ENCODE results near the gene TMEM187. TPM values are rescaled to one million over a fixed set of nuclear protein-coding genes. Genes with fewer than 3 reads are reported as not detected.

Gene TMEM187
- total and polyA plus RNA-seq, 10 donors, result 2.0 to 12.2 (median 5.6) TPM

DNA sequence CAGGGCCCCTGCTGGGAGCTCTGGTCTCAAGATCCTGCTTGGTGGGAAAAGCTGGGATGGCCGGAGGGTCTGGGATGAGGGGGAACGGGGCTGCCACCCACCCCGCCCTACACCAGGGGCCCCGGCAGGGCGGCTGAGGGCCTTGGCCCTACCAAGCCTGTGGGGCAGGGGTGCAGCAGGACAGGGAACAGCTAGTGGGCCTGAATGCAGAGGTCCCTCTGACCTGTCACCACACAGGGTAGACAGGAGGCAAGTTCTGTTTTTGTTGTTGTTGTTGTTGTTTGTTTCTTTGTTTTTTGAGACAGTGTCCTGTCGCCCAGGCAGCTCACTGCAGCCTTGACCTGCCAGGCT is 27.8 kb upstream of the TMEM187 start:
- H3K27me3 ChIP-seq (replicated peaks in 1 of 7), result no peaks in the 10 kb centered on the region
- peaks cover 0 to 39% (median 6%) of the 10 kb centered on the region in 6 donors for H3K36me3 ChIP-seq
- no peak for TF ChIP-seq POLR2A (IDR thresholded peaks at IDR 0.05)
- TF ChIP-seq POLR2AphosphoS5 (IDR thresholded peaks at IDR 0.05), result no peak
- TF ChIP-seq, protein P1, sequence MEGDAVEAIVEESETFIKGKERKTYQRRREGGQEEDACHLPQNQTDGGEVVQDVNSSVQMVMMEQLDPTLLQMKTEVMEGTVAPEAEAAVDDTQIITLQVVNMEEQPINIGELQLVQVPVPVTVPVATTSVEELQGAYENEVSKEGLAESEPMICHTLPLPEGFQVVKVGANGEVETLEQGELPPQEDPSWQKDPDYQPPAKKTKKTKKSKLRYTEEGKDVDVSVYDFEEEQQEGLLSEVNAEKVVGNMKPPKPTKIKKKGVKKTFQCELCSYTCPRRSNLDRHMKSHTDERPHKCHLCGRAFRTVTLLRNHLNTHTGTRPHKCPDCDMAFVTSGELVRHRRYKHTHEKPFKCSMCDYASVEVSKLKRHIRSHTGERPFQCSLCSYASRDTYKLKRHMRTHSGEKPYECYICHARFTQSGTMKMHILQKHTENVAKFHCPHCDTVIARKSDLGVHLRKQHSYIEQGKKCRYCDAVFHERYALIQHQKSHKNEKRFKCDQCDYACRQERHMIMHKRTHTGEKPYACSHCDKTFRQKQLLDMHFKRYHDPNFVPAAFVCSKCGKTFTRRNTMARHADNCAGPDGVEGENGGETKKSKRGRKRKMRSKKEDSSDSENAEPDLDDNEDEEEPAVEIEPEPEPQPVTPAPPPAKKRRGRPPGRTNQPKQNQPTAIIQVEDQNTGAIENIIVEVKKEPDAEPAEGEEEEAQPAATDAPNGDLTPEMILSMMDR (IDR thresholded peaks at IDR 0.05 in 8 of 11, conservative IDR thresholded peaks at IDR 0.05 in 3 of 11), result no peak
- WGBS, 5 donors, result 24 to 57% (median 48%) methylated on average over 1 to 6 of the region's 6 CpGs
- peaks cover 4 to 82% (median 56%) of the 10 kb centered on the region in 6 donors for H3K4me1 ChIP-seq
- H3K4me3 ChIP-seq, result peak overlapping the region in 6 of 8 donors; percentile 31 to 74 (median 53)
- intact Hi-C loops (cut with DNase I; ENCODE audit: low total_unique reads), result no loop called here
- peak overlapping the region; percentile 14 to 89 (median 78) for H3K27ac ChIP-seq
- no peak for DNase-seq
- H3K9me3 ChIP-seq, result no peaks in the 10 kb centered on the region

DNA sequence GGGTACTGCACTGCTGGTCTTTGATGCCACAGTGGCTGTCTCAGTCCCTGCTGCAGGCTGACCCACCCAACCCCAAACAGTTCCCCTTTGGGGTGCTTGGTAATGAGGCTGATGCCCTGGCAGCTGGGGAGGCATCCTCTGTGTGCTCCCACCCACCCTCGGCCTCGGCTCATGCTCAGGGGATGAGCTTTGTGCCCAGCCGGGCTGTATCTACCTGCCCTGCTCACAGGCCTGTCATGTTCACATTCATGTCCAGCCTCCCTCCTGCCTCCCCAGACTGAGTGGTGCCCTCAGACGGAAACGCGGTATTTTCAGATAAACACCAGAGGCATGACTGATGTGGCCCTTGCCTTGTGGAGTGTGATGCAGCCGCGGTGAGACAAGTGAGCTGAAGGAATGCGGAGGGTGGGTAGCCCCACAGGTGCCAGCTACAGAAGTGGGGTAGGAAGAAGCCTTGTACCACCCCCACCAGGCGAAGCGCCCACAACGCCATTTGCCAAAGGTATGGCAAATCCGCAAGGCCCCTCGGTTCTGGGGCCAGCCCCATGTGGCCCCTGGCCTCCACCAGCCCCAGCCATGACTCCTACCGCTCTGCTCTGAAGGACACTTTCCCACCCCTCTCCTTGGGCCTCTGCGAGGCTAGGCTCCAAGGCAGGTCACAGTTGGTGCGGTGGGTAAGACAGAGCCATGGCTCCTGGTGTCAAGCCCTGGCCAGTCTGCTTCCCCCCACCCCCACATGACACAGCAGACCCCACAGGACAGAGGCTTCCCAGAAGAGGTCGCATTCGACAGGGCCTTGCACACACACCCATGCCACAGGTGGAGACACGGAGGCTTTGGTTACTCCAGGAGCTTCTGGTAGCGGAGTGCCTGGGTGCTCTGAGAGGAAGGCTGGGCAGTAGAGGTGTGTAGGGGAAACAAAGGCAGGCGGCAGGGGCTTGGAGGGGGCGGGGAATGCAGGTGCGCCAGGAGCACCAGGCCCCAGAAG is 26.3 kb upstream of the TMEM187 start:
- DNase-seq, result no peak
- no peak overlapping the region for H3K4me3 ChIP-seq
- no peaks in the 10 kb centered on the region for H3K27me3 ChIP-seq (replicated peaks in 1 of 7)
- peak in 1 of 3 donors; percentile 31 for TF ChIP-seq POLR2AphosphoS5 (IDR thresholded peaks at IDR 0.05)
- no peak for TF ChIP-seq POLR2A (IDR thresholded peaks at IDR 0.05)
- peak overlapping the region in 6 of 8 donors; percentile 51 to 79 (median 74) for H3K27ac ChIP-seq
- no peaks in the 10 kb centered on the region for H3K9me3 ChIP-seq
- intact Hi-C loops (cut with DNase I; ENCODE audit: low total_unique reads), result no loop called here
- peaks cover 4 to 75% (median 54%) of the 10 kb centered on the region in 6 donors for H3K4me1 ChIP-seq
- peaks cover 0 to 44% (median 20%) of the 10 kb centered on the region in 6 donors for H3K36me3 ChIP-seq
- WGBS, 5 donors, result 84 to 93% (median 91%) methylated on average over 3 to 24 of the region's 24 CpGs

DNA sequence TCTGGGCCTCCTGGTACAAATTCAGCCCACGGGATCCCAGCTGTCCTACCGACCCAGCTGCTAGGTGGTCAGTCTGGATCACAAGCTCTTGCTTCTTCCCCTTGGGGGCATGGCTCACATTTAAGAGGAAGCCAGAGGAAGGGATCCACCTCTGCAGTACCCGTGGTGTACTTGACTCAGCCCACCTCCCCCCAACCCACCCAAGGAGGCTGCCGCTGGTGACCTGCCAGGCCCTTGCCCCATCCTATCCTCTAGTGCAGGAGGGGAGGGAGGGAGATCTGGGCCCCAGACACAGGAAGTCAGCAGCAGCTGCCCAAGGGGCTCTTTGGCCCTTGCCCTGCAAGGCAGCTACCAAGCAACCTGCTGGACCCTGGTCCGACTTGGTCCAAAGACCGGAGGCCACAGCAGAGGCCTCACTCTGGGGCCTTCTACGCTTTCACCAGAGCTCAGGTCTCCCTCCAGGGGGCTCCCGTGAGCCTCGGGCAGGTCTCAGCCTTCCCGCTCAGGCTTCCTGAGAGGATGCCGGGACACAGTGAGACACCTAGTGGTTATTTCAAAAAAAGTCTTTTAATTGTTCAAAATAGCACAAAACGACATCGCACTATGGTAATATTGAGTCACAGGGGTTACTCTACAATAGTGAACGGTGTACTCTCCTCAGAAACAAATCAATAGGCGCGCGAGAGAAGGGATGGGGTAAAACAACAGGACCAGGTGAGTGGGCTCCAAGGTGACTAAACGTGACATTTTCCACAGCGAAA is 25.4 kb upstream of the TMEM187 start:
- H3K27ac ChIP-seq, result peak overlapping the region in 7 of 8 donors; percentile 38 to 79 (median 74)
- 26 to 49% (median 32%) methylated on average over 12 to 19 of the region's 19 CpGs for WGBS, 5 donors
- intact Hi-C loops (cut with DNase I; ENCODE audit: low total_unique reads), result no loop called here
- peaks cover 4 to 66% (median 49%) of the 10 kb centered on the region in 6 donors for H3K4me1 ChIP-seq
- H3K9me3 ChIP-seq, result no peaks in the 10 kb centered on the region
- DNase-seq, result peak; percentile 93
- peaks cover 0 to 53% (median 30%) of the 10 kb centered on the region in 6 donors for H3K36me3 ChIP-seq
- H3K27me3 ChIP-seq (replicated peaks in 1 of 7), result no peaks in the 10 kb centered on the region
- TF ChIP-seq POLR2A (IDR thresholded peaks at IDR 0.05), result no peak
- TF ChIP-seq POLR2AphosphoS5 (IDR thresholded peaks at IDR 0.05), result peak; percentile 50 to 63 (median 62)
- TF ChIP-seq, protein P1 (IDR thresholded peaks at IDR 0.05 in 8 of 11, conservative IDR thresholded peaks at IDR 0.05 in 3 of 11), result peak; percentile 64 to 89 (median 85)
- H3K4me3 ChIP-seq, result no peak overlapping the region

DNA sequence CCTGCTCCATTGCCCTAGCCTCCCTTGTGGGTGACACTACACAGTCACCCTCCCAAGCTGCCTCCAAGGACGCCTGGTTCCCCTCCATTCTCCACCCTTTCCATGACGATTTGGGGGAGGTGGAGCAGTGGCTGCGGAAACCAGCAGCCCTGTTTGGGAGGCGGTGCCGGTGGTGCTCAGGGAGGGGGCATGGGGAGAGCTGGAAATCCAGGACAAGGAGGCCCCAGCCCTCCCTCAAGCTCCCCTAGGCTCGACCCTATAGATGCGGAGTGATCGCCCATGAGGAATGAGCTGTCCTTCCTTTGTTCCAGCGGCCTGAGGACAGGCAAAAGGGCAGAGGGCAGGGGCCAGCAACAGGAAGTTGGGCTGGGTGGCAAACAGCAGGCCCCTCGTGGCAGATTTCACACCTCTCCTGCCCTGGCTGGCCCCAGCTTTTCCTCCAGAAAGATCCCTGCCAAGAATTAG is 24.5 kb upstream of the TMEM187 start:
- H3K4me1 ChIP-seq, result peaks cover 4 to 60% (median 42%) of the 10 kb centered on the region in 6 donors
- DNase-seq, result no peak
- no peaks in the 10 kb centered on the region for H3K27me3 ChIP-seq (replicated peaks in 1 of 7)
- no peak overlapping the region for H3K4me3 ChIP-seq
- TF ChIP-seq POLR2AphosphoS5 (IDR thresholded peaks at IDR 0.05), result peak; percentile 23 to 58 (median 51)
- TF ChIP-seq POLR2A (IDR thresholded peaks at IDR 0.05), result no peak
- WGBS, 5 donors, result 56 to 76% (median 61%) methylated on average over 9 to 10 of the region's 10 CpGs
- peak overlapping the region; percentile 42 to 79 (median 72) for H3K27ac ChIP-seq
- no peaks in the 10 kb centered on the region for H3K9me3 ChIP-seq
- intact Hi-C loops (cut with DNase I; ENCODE audit: low total_unique reads), result no loop called here
- peaks cover 0 to 56% (median 38%) of the 10 kb centered on the region in 6 donors for H3K36me3 ChIP-seq

Measured in spleen (tissue), 11 donors.